ENCODE results near the gene ZNF736.
"Not testable (repeated sequence)": the region's sequence is repeated elsewhere in the genome, so short reads cannot be mapped to it uniquely, and the experiment has no call there.

The ZNF736 gene

GRCh38 chr7:64313740-64314491 is at the start of gene ZNF736:
Gene ZNF736, plus strand, starts transcription at chr7:64313961. Its CDS starts 190 bp downstream, at chr7:64314151.
- DNase-seq, result peak; percentile 80 to 93

DNA sequence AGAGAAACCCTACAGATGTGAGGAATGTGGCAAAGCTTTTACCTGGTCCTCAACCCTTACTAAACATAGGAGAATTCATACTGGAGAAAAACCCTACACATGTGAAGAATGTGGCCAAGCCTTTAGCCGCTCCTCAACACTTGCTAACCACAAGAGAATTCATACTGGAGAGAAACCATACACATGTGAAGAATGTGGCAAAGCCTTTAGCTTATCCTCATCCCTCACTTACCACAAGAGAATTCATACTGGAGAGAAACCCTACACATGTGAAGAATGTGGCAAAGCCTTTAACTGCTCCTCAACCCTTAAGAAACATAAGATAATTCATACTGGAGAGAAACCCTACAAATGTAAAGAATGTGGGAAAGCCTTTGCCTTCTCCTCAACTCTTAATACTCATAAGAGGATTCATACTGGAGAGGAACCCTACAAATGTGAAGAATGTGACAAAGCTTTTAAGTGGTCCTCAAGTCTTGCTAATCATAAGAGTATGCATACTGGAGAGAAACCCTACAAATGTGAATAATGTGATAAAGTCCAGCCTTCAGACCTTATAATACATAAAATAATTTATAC is 47.3 kb upstream of the ZNF736 start:
- DNase-seq, result no peak

DNA sequence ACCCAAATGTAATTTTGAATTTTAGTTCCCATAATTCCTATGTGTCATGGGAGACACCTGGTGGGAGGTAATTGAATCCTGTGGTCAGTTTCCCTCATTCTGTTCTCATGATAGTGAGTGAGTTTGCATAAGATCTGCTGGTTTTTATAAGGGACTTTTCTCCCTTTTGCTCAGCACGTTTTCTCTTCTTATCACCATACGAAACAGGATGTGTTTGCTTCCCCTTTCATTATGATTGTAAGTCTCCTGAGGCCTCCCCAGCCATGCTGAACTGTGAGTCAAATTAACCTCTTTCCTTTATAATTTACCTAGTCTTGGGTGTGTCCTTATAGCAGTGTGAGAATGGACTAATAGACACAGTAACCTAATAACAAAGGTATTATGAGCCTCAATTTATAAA is 36.1 kb upstream of the ZNF736 start:
- no peak for DNase-seq

- DNase-seq, result no peak
These were observed 18.9 kb upstream of the ZNF736 start for GRCh38 chr7:64294701-64295420.

- DNase-seq, result not testable (repeated sequence)
These were observed 16.3 kb upstream of the ZNF736 start for GRCh38 chr7:64297418-64297817.

DNA sequence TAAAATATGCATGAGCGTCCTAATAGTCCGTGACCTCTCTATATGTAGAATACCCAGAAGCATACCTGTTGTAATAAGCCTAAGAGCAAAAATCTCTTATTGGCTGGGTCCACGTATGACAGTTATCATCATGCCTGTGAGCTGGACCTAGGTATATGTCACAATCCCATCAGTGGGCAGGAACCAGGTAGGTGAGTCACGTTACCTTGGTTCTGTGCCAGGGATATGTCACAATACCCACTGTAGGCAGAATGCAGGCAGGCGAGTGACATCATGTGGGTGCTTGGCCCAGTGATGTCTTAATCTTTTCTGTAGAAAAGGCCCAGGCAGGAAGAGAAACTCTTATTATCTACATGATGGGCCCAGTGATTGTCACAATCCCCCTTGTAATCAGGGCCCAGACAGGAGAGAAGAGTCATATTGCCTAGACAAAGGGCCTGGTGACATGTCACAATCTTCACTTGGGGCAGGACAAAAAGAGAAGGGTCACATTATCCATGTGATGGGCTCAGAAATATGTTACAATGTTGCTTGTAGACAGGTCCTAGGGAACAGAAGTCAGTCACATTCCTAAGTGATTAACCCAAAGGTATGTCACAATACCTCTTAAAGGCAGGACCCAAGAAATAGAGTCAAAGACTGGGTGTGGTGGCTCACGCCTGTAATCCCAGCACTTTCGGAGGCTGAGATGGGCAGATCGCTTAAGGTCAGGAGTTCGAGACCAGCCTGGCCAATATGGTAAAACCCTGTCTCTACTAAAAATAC is 12.9 kb upstream of the ZNF736 start:
- no peak for DNase-seq

DNA sequence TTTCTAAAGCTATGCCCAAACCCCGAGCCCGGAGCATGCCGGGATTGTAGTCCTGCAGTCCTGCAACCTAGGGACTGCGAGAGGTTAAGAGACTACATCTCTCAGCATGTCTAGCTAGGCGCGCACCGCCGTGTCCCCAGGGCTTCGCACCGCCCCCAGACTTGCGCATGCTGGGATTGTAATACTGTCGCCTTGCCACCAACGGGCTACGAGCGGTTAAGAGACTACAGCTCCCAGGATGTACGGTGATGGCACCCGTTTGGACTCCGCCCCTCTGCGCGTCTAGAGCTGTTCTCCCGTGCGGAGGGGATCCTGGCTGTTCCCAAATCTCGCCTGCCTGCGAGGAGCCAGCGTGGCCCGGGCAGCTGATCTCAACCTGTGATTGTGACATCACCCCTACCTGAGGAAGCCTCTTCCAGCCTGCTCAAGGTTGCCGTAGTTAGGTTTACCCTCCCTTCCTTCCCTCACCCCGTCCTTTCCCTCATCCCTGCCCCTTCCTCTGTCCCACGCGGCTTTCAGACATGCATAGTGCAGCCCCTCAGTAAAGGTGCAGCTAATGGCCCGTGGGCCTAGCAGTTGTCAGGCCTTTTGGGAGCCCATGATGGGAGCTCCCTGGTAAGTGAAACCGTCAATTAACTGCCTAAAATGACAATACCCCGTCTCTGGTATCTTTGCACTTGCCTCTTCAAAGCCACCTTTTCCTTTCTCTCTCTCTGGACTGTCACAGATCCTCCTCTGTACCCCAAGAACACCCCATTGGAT is 6.3 kb upstream of the ZNF736 start:
- peak; percentile 89 to 94 for DNase-seq

DNA sequence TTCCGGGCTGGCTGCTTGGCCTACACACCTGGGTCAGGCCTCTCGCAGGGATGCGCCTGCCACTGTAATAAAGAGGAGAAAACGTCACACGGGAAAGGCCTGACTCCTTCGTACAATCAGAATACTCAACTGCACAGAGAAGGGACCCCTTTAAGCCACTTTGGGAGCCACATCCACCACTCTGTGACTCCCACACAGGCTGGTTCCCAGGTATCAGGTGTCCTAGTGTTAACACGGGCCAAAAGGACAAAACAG is 5.8 kb upstream of the ZNF736 start:
- DNase-seq, result no peak

DNA sequence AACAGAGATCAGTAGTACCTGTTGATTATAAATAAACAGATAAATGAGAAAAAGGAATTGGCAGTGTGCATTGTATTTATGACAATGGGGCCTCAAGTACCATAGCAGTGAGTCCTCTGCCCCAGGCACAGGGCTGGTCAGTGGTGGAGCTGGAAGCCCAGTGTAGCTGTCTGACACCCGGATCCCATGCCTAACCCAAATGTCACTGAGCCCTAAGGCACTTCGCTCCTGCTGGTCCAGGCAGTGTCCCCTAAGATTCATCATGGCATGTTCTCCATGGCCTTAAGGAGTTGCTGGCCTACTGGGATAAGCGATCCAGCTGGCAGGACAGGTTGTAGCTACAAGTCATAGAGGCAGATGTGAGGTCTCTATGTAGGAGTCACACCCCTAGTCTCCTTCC is 3.3 kb upstream of the ZNF736 start:
- no peak for DNase-seq

DNA sequence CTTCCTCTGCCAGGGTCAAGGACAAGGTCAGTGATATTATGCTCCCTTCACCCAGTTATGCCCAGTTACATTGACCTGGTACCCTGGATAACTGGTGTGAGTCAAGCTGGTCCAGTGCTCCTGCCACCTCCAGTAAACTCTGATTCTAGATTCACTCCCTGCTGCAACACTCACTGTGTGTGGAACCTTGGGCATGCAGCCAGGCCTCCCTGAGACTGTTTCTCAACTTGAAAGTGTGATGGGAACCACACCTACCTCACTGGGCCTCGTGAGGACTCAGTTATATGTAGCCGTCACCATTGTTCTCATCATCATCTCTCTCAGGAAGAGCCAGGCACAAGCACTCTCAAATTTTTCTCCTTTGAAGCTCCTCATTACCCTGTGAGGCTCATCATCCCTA is 935 bp upstream of the ZNF736 start:
- no peak for DNase-seq

- no peak for DNase-seq
These were observed 805 bp downstream of the ZNF736 start for GRCh38 chr7:64314566-64314965.

DNA sequence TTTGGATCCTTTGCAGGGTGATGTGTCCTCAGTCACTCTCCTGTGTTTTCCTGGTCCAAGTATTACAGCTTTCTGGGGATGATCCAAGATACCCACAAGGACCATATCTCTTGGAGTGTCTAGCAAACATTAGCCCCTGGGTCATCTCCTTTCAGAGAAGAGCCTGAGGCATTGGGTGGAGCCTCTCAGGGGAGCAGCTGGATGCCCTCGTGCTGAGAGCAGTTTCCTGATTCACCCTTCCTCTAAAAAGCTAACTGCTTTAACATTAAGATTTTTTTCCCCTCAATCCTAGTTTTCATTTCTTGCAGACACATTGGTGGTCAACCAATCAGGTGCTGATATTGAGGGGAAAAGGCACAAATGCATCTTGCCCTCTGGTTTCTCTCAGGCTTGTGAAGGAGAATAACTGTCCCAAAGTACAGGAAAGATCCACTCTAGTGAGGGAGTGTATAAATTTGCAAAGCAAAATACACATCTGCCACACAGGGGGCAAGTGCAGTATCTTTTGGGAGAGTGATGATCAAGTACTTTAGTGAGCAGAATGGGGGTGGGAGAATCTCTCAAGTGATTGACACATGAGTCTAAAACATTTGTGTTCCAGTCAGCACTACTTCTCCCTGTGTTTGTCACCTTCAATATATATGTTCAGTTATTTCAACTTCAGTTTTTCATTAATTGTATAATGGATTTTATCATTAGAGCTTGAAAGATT is 2.4 kb downstream of the ZNF736 start:
- not testable (repeated sequence) for DNase-seq

GRCh38 chr7:64320547-64321513 is 7.1 kb downstream of the ZNF736 start:
- no peak for DNase-seq

DNA sequence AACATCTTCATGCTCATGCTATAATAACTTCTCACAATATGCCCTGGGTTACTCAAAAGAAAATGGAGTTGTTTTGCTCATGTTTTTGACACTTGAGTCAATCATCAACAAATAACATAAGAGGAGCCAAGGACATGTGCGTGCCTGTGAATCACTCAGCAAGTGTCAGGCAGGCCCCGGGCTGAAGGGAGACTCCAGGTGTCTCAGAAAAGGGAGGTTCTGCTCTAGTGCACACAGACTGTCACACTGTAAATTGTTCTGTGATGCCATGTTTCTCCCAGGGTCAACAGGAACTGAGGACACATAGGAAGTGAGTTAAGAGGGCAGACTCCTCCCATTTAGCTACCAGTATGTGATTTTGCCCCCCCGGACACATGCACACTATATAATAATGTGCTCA is 10.4 kb downstream of the ZNF736 start:
- DNase-seq, result not testable (repeated sequence)

DNA sequence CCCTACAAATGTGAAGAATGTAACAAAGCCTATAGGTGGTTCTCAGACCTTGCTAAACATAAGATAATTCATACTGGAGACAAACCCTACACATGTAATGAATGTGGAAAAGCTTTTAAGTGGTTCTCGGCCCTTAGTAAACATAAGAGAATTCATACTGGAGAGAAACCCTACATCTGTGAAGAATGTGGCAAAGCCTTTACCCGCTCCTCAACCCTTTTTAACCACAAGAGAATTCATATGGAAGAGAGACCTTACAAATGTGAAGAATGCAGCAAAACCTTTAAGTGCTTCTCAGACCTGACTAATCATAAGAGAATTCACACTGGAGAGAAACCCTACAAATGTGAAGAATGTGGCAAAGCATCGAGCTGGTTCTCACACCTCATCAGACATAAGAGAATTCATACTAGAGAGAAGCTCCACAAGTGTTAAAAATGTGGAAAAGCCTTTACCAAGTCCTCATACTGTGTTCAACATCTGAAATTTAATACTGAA is 35.0 kb downstream of the ZNF736 start:
- not testable (repeated sequence) for DNase-seq

DNA sequence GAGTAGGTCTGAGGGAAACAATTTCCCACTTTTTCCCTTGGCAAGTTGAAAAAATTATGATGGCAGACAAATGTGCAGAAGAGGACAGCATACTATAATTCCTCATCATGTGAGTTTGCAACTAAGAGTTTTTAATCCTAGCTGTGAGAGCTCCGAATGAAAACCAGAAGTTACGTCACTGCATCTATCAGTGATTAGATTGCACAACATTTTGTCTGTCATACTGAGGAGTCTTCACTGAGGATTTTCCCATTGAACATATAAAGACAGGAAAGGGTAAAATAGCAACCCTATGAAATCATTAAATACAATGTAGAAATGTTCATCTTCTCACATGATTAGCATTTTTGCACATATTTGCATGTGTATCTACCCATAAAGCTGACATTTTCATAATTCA is 45.8 kb downstream of the ZNF736 start:
- DNase-seq, result no peak

DNA sequence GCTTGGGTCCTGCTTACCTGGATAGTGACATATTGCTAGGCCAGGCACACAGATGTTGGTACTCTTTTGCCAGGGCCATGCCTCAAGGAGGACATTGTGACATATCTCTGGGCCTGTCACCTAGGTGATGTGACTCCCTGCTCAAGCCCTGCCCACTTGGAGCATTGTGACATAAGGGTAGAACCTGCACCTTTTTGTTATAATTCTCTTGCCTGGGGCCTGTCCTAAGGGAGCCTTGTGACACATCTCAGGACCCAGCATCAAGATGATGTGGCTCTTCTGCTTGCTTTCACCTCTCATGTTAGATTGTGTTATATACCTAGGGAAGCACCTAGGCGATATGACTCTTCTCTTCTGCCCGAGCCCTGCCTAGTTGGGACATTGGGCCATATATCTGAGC is 57.4 kb downstream of the ZNF736 start:
- no peak for DNase-seq

- no peak for DNase-seq
These were observed 59.3 kb downstream of the ZNF736 start for GRCh38 chr7:64373017-64373416.

DNA sequence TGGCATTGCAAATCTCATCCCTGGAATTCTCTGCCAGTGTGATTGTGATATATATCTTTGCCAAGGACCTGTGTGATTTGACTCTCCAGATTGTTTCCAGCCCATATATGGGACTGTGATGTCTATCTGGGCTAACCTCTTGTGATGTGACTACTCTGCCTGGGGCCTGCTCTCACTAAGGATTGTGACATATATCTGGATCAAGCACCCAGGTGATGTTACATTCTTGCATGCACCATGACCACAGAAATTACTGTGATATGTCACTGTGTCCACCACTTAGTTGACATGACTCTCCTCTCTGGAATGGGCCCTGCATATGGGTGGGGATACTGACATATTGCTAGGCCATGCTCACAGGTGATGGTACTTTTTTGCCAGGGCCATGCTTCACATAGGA is 86.6 kb downstream of the ZNF736 start:
- no peak for DNase-seq

Measured in NCI-H187 (cell line).